HG02970 (cell line): ENCODE data around the gene NPLOC4.

Experiments
- ATAC-seq: cut with Tn5 transposase; IDR thresholded peaks from one replicate; pipeline ENCODE4 v1.9.1; 2021; ENCODE audit warnings: mild to moderate bottlenecking, moderate library complexity, moderate number of reproducible peaks; ENCODE audit not compliant: unreplicated experiment, low FRiP score

NPLOC4 gene

GRCh38 chr17:81573794-81574642 lies 62.9 kb downstream of the NPLOC4 start:
- ATAC-seq = no peak

- ATAC-seq = no peak
Measured at GRCh38 chr17:81572563-81573168, 64.2 kb downstream of the NPLOC4 start.

GRCh38 chr17:81570964-81571363 lies 65.9 kb downstream of the NPLOC4 start:
- no peak for ATAC-seq

- no peak for ATAC-seq
Measured at GRCh38 chr17:81569986-81570514, 66.9 kb downstream of the NPLOC4 start.

- no peak for ATAC-seq
Measured at GRCh38 chr17:81568416-81568815, 68.5 kb downstream of the NPLOC4 start.

- ATAC-seq = no peak
Measured at GRCh38 chr17:81567191-81567590, 69.7 kb downstream of the NPLOC4 start.

GRCh38 chr17:81566461-81567126 lies 70.3 kb downstream of the NPLOC4 start:
- no peak for ATAC-seq

GRCh38 chr17:81565231-81565630 lies 71.7 kb downstream of the NPLOC4 start:
- ATAC-seq = no peak

- ATAC-seq = no peak
Measured at GRCh38 chr17:81564778-81565177, 72.1 kb downstream of the NPLOC4 start.

- ATAC-seq = no peak
Measured at GRCh38 chr17:81563861-81564586, 72.9 kb downstream of the NPLOC4 start.

- no peak for ATAC-seq
Measured at GRCh38 chr17:81561494-81561885, 75.4 kb downstream of the NPLOC4 start.

GRCh38 chr17:81558941-81559806 lies 77.7 kb downstream of the NPLOC4 start:
- ATAC-seq = no peak

GRCh38 chr17:81558115-81558468 lies 78.8 kb downstream of the NPLOC4 start:
- ATAC-seq = no peak

- no peak for ATAC-seq
Measured at GRCh38 chr17:81557276-81558114, 79.4 kb downstream of the NPLOC4 start.

GRCh38 chr17:81556863-81557262 lies 80.0 kb downstream of the NPLOC4 start:
- no peak for ATAC-seq

GRCh38 chr17:81556175-81556691 lies 80.7 kb downstream of the NPLOC4 start:
- no peak for ATAC-seq

- ATAC-seq = no peak
Measured at GRCh38 chr17:81553616-81554181, 83.2 kb downstream of the NPLOC4 start.

- ATAC-seq = peak; percentile 26
Measured at GRCh38 chr17:81553018-81553615, 83.8 kb downstream of the NPLOC4 start.
